A204.1 (cell line): Measurements from ENCODE around the gene MAP1LC3C.
"Not testable (repeated sequence)": the region's sequence is repeated elsewhere in the genome, so short reads cannot be mapped to it uniquely, and the experiment has no call there.

Experiments used
- FAIRE-seq: peaks from 2 replicates; lab custom pipeline; 2012; peaks lifted over from hg19 to GRCh38; lab: Jason Lieb, UNC

The MAP1LC3C gene

GRCh38 chr1:241992734-241993133, 6.2 kb downstream of the MAP1LC3C start:
- no peak for FAIRE-seq

DNA sequence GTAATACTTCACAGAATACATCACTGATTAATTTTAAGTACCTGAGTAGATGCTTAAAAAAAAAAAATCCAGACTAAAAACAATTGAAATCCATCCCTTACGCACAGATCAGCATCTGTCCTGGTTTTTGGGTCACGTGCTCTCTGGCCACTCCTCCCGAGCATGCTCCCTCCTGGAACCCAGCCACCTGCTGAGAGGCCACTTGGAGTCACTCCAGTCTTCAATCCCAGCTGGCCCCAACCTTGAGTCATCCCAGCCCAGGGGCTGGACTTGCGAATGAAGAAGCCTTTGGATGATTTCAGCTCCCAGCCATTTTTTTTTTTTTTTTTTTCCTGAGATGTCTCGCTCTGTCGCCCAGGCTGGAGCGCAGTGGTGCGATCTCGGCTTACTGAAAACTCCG, 8.9 kb downstream of the MAP1LC3C start:
- FAIRE-seq = no peak

GRCh38 chr1:241988389-241988930, 10.4 kb downstream of the MAP1LC3C start:
- FAIRE-seq = not testable (repeated sequence)

DNA sequence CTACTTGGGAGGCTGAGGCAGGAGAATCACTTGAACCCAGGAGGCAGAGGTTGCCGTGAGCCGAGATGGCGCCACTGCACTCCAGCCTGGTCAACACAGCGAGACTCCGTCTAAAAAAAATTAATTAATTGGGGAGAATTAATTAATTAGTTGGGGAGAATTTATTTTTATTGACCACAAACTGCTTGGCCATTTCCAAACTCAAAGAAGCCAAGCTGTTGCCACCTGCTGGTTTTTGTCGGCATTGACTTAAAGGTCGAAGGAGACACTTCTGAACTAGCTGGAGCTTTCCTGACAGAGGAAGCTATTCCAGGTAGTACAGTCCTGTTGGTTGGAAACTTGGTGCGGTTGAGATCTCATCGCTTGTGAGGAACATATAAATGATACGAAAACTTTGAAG, 13.1 kb downstream of the MAP1LC3C start:
- FAIRE-seq = no peak

DNA sequence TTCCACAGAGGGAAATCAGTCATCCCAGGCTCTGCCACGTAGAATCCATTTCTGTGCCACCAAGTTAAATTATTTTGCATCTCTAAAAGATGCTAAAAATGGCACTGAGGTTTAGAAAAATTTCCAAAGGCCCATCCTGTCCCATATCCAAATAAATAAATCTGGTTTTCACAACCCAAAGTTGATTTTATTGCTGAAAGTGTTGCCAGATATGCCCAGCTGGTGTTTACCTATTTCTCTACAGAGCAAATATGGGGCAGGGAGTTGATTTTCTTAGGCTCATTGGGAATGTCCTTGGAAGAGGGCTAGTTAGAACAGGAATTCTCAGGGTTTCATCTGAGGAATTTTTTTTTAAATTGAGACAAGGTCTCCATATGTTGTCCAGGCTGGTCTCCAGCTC, 19.0 kb downstream of the MAP1LC3C start:
- FAIRE-seq = no peak

GRCh38 chr1:241979071-241979470, 19.8 kb downstream of the MAP1LC3C start:
- no peak for FAIRE-seq

GRCh38 chr1:241976229-241976628, 22.7 kb downstream of the MAP1LC3C start:
- FAIRE-seq = no peak

- no peak for FAIRE-seq
Observed at GRCh38 chr1:241972703-241973369, 26.1 kb downstream of the MAP1LC3C start.

DNA sequence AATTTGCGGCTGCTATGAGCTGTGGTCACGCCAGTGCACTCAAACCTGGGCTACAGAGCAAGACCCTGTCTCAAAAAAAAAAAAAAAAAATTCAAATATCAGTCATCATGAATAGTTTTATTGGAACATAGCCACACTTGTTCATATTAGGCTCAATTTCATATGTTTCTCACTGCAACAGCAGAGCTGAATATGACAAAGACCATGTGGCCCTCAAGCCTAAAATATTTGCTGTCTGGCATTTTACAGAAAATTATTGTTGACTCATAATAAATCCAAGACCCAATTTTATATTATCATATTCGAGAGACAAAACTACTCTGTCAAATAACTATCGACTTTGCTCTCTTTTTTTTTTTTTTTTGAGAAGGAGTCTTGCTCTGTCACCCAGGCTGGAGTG, 30.3 kb downstream of the MAP1LC3C start:
- no peak for FAIRE-seq

DNA sequence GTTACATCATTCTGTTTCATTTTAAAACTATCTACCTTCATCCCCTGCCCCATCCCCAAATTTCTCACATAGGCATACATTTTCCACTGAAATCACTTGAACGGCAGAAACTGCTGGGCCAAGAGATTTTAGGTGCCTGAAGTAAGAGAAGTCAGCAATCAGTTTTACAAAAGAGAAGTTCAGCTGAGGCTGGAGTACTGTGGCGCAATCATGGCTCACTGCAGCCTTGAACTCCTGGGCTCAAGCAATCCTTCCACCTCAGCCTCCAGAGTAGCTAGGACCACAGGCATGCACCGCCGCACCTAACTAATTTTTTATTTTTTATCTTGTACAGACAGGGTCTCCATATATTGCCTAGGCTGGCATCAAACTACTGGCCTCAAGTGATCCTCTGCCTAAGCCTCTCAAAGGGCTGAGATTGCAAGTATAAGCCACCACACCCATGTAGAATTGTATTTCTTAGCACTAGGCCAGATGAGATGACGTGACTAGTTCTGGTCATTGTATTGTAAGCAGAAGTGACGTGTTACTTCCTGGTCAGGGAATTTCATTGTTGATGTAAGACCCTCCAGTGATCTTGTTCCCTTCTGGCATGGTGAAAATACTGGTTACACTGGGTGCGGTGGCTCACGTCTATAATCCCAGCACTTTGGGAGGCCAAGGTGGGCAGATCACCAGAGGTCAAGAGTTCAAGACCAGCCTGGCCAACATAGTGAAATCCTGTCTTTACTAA, 34.2 kb downstream of the MAP1LC3C start:
- no peak for FAIRE-seq

DNA sequence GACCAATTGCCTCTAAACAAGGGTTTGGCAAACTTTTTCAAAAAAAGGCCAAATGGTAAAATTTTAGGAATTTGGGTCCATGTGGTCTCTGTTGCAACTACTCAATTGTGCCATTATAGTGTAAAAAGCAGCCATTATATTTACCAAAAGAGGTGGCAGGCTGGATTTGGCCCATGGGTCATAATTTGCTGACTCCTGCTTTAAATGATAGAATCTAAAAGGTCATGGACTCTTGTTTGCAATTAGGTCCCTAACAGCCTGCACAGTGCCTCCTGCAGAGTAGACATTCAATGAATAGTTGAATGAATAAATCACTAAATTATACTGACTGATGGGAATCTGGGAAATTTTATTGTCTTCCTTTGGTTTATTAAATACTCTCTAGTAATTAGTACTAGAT, 35.2 kb downstream of the MAP1LC3C start:
- FAIRE-seq = no peak

- no peak for FAIRE-seq
Observed at GRCh38 chr1:241962153-241962552, 36.7 kb downstream of the MAP1LC3C start.

GRCh38 chr1:241957692-241958494, 41.0 kb downstream of the MAP1LC3C start, which contains the start of gene BECN2:
BECN2 (plus strand) TSS chr1:241957767; CDS start chr1:241957767, 0 bp downstream.
- no peak for FAIRE-seq

GRCh38 chr1:241950390-241950789, 48.5 kb downstream of the MAP1LC3C start:
- FAIRE-seq = no peak

- FAIRE-seq = no peak
Observed at GRCh38 chr1:241947354-241947753, 51.5 kb downstream of the MAP1LC3C start.
